Stomach (tissue), 9 donors: ENCODE measurements around the gene MEGF10. TPM values are rescaled to one million over a fixed set of nuclear protein-coding genes. Genes with fewer than 3 reads are reported as not detected.
"Not testable (repeated sequence)": the region's sequence is repeated elsewhere in the genome, so short reads cannot be mapped to it uniquely, and the experiment has no call there.

Experiments
- DNase-seq, 2 donors: peaks; one replicate each; pipeline versions ENCODE4 v3.0.0 to v3.0.0-alpha.2; 2013 to 2019
- H3K27ac ChIP-seq, 5 donors: fragments of 200-600 bp in 4 of 5; sonication (generic) in 4 of 5; one replicate each; pipeline ENCODE4 v1.5.1; 2013 to 2019; ENCODE audit warnings: mild to moderate bottlenecking in 1 of 5, moderate library complexity in 1 of 5
- H3K27me3 ChIP-seq, 3 donors: fragments of 200-600 bp; sonication (generic); one replicate each; pipeline ENCODE4 v1.5.1; 2017 to 2019; ENCODE audit warnings: mixed run types in 1 of 3
- H3K36me3 ChIP-seq, 4 donors: fragments of 200-600 bp; sonication (generic); 1 replicate in 3 of 4; 2 replicates in 1 of 4; pipeline ENCODE4 v1.5.1; 2016 to 2019
- H3K4me1 ChIP-seq, 4 donors: fragments of 200-600 bp; sonication (generic); one replicate each; pipeline ENCODE4 v1.5.1; 2016 to 2019
- H3K4me3 ChIP-seq, 4 donors: fragments of 200-600 bp; sonication (generic) in 3 of 4; one replicate each; pipeline ENCODE4 v1.5.1; 2016 to 2019; ENCODE audit warnings: mild to moderate bottlenecking in 1 of 4
- H3K9me3 ChIP-seq, 4 donors: fragments of 200-600 bp; sonication (generic); one replicate each; pipeline ENCODE4 v1.5.1; 2016 to 2019
- EP300 ChIP-seq: sonication (generic); formaldehyde crosslinking; IDR thresholded peaks from one replicate; pipeline ENCODE4 v1.6.1; 2017; ENCODE audit warnings: antibody characterized with exemption
- POLR2A ChIP-seq, 4 donors: fragments of 450-650 bp; IDR thresholded peaks; one replicate each; pipeline ENCODE4 v1.6.1; 2016; ENCODE audit warnings: antibody characterized with exemption in 4 of 4, control low read depth in 2 of 4, mild to moderate bottlenecking in 1 of 4, moderate library complexity in 1 of 4
- POLR2AphosphoS5 ChIP-seq, 3 donors: sonication (generic); formaldehyde crosslinking; IDR thresholded peaks; one replicate each; pipeline ENCODE4 v1.6.1; 2016; ENCODE audit warnings: antibody characterized with exemption in 3 of 3
- WGBS, 5 donors: extraction: QIAGEN DNeasy Blood & Tissue Kit in 3 of 5; methylation state at CpG; one replicate each; pipeline versions ENCODE4 v1.1.5 to v1.1.7; 2013 to 2018; 5-methylcytosine and 5-hydroxymethylcytosine counted together
- intact Hi-C: fragments of 100-400 bp; cut with DNase I; formaldehyde crosslinking; loops from one replicate; pipeline ENCODE4 v1.15.1; 2023; ENCODE audit warnings: low total_unique reads
- polyA plus RNA-seq, 3 donors: library from polyadenylated mRNA; stranded (reverse); fragments of 200-250 nt; gene quantifications; one replicate each; pipeline ENCODE4 v1.2.3, GENCODE V29; 2013
- total RNA-seq, 5 donors: library from RNA; depleted of rRNA; stranded (reverse); fragments of >200 nt; gene quantifications; one replicate each; pipeline versions ENCODE4 v1.1.0 to v1.2.3, GENCODE V29; 2014 to 2016
- TF ChIP-seq, protein P1 (sequence below), 7 experiments: fragments of 450-650 bp in 4 of 7; fragments of 200-600 bp in 3 of 7; sonication (generic) in 3 of 7; IDR thresholded peaks; one replicate each; pipeline ENCODE4 v1.5.1; 2016 to 2019; ENCODE audit warnings: antibody characterized with exemption in 7 of 7, control low read depth in 2 of 7, mild to moderate bottlenecking in 1 of 7
- donor health status: healthy with polysubstance abuse.
- donor health status: Bipolar disorder and iron deficiency.
- donor health status: healthy.

Gene MEGF10
- total and polyA plus RNA-seq, 8 donors = under 0.01 to 2.0 (median 0.05) TPM; not detected in 5

DNA sequence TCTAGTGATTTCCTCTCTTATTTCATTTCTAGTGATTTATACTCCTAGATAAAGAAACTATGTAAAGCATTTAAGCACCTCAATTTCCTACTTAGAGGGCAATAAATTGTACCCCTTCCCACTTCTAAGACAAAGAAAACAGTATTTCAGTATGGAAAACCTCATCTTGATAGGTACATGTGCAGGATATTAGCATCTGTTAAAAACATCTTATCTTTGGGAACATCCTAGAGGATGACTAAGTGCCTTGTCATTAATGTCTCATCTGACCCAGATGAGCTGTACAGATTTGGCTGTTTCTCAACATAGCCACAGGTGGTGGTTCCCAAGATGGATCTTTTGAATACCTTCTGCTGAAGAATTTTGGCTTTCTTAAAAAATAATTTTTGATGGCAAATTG lies 5.7 kb downstream of the MEGF10 start:
- Histone ChIP-seq H3K27ac (no peak overlapping the region), H3K4me1 (no peaks in the 10 kb centered on the region), H3K9me3 (no peaks in the 10 kb centered on the region), H3K27me3 (peaks cover 0 to 26% (median 2%) of the 10 kb centered on the region in 3 donors), H3K4me3 (no peak overlapping the region), H3K36me3 (no peaks in the 10 kb centered on the region)
- no peak for TF ChIP-seq EP300
- intact Hi-C loops = no loop called here
- no peak for DNase-seq

DNA sequence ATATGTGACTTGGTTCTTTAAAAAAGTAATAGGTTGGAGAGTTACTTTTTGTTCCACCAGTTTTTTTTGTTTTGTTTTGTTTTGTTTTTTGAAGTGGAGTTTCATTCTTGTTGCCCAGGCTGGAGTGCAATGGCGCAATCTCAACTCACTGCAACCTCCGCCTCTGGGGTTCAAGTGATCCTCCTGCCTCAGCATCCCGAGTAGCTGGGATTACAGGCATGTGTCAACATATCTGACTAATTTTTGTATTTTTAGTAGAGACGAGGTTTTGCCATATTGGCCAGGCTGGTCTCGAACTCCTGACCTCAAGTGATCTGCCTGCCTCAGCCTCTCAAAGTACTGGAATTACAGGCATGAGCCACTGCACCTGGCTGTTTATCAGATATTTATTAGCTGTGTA lies 6.3 kb downstream of the MEGF10 start:
- H3K36me3 ChIP-seq, DNase-seq, H3K27ac ChIP-seq, H3K9me3 ChIP-seq, H3K4me3 ChIP-seq, H3K4me1 ChIP-seq, intact Hi-C loops: not testable (repeated sequence)
- peaks cover 0 to 21% (median 0%) of the 10 kb centered on the region in 3 donors for H3K27me3 ChIP-seq
- 76 to 89% (median 82%) methylated on average over 5 of the region's 5 CpGs for WGBS, 5 donors

DNA sequence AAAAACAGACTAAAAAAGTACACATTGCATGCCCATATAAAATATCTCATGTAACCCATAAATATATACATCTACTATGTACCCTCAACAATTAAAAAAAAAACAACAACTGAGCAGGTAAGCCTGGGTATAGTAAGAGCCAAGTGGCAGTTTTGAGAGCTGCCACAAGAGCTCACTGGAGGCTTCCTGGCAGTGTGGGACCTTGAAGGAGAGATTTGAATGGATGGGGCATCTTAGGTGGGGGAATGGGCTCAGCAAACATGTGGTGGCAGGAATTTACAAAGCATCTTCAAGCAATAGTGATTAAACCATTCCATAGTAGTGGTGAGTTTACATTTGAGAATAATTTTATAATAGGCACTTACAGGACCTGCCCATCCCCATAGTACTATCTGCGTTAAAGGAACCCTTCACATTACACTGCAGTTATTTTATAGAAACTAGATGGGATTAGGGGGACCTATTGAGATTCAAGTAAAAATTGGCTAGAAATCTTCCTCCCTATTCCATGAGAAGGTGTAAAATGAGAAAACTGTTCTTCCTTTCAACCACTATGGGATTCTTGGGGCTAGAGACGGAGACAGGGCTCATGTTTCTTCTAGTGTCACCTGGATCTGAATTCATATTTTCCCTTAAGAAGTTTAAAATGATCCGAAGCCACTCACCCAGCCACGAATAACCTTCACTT lies 6.9 kb downstream of the MEGF10 start:
- 75 to 96% (median 86%) methylated on average over 4 of the region's 4 CpGs for WGBS, 5 donors
- H3K27me3 ChIP-seq = peaks cover 0 to 15% (median 0%) of the 10 kb centered on the region in 3 donors
- H3K27ac ChIP-seq = no peak overlapping the region
- H3K4me3 ChIP-seq = no peak overlapping the region
- no peak for DNase-seq
- no peaks in the 10 kb centered on the region for H3K36me3 ChIP-seq
- intact Hi-C loops = no loop called here
- no peak for TF ChIP-seq POLR2AphosphoS5 (IDR thresholded peaks at IDR 0.05)
- H3K4me1 ChIP-seq = no peaks in the 10 kb centered on the region
- H3K9me3 ChIP-seq = no peaks in the 10 kb centered on the region

DNA sequence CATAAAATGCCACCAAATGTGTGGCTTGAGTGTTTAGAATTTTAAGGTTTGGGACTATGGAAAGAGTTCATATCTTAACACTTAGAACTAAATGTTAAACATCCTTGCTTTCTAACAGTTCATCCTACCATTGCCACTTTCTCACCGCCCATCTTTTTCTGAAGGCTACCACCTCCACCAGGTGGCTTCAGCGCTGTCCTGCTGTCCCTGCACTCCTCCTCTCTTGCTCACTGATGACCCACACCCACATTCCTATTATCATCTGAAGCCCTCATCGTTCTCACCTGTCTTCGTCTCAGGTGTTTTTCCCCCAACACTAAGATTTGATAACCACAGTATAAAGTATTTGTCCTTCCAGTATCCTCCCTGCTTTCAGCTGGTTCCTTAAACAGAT lies 7.4 kb downstream of the MEGF10 start:
- H3K4me1 ChIP-seq = no peaks in the 10 kb centered on the region
- no peak overlapping the region for H3K27ac ChIP-seq
- WGBS, 5 donors = 76 to 87% (median 79%) methylated on average over 4 of the region's 4 CpGs
- intact Hi-C loops = no loop called here
- TF ChIP-seq POLR2AphosphoS5 (IDR thresholded peaks at IDR 0.05) = no peak
- H3K9me3 ChIP-seq = no peaks in the 10 kb centered on the region
- H3K4me3 ChIP-seq = no peak overlapping the region
- DNase-seq = no peak
- peaks cover 0 to 9% (median 0%) of the 10 kb centered on the region in 3 donors for H3K27me3 ChIP-seq
- H3K36me3 ChIP-seq = no peaks in the 10 kb centered on the region

DNA sequence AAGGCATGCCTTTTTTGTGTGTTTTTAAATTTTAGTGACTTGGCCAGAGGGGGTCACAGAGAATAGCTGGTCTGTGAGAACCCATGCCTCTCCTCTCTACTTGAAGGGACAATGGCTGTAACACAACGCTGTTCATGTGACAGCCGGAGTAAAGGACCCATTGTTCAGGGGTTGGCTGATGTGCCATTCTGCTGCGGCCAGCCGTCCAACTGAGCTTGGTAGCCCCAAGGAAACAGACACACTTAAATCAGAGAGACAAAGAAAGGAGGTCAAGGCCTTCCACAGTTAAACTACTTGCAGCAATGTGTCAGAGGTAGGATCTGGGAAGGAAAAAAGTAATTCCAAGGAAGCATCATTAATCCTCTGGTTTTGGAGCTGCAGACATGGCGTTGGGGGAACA lies 8.1 kb downstream of the MEGF10 start:
- no peak overlapping the region for H3K27ac ChIP-seq
- 80 to 89% (median 86%) methylated on average over 5 of the region's 5 CpGs for WGBS, 5 donors
- intact Hi-C loops = no loop called here

DNA sequence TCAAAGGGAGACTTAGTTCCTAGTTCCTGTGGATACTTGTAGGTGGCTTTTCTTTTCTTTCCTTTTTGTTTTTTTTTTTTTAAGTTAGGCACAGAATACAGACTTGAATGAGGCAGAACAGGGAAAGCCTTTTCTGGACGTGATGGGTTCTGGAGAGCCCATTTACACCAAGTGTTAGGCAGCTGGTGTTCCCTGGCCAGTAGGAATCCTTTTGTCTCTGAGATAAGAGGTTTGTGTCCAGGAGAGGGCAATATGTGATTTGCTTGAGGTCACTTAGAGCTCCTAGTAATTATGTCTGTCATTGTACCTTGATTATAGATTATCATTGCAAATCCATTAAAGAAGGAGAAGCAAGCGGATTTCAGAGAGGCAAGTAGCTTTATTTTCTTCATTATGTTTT lies 9.1 kb downstream of the MEGF10 start:
- Histone ChIP-seq H3K9me3 (no peaks in the 10 kb centered on the region), H3K4me3 (no peak overlapping the region), H3K27ac (no peak overlapping the region), H3K27me3 (no peaks in the 10 kb centered on the region), H3K4me1 (no peaks in the 10 kb centered on the region), H3K36me3 (no peaks in the 10 kb centered on the region)
- 55 to 73% (median 69%) methylated on average over 2 of the region's 2 CpGs for WGBS, 5 donors
- intact Hi-C loops = no loop called here
- no peak for DNase-seq
- TF ChIP-seq POLR2AphosphoS5 (IDR thresholded peaks at IDR 0.05) (no peak), POLR2A (IDR thresholded peaks at IDR 0.05) (no peak), EP300 (no peak)
- TF ChIP-seq, protein P1, sequence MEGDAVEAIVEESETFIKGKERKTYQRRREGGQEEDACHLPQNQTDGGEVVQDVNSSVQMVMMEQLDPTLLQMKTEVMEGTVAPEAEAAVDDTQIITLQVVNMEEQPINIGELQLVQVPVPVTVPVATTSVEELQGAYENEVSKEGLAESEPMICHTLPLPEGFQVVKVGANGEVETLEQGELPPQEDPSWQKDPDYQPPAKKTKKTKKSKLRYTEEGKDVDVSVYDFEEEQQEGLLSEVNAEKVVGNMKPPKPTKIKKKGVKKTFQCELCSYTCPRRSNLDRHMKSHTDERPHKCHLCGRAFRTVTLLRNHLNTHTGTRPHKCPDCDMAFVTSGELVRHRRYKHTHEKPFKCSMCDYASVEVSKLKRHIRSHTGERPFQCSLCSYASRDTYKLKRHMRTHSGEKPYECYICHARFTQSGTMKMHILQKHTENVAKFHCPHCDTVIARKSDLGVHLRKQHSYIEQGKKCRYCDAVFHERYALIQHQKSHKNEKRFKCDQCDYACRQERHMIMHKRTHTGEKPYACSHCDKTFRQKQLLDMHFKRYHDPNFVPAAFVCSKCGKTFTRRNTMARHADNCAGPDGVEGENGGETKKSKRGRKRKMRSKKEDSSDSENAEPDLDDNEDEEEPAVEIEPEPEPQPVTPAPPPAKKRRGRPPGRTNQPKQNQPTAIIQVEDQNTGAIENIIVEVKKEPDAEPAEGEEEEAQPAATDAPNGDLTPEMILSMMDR (IDR thresholded peaks at IDR 0.05) = no peak

More for the DNA sequence above, 8.1 kb downstream of the MEGF10 start:
- Histone ChIP-seq H3K4me1 (no peaks in the 10 kb centered on the region), H3K27me3 (peaks cover 0 to 3% (median 0%) of the 10 kb centered on the region in 3 donors), H3K36me3 (no peaks in the 10 kb centered on the region), H3K4me3 (no peak overlapping the region), H3K9me3 (no peaks in the 10 kb centered on the region)
- no peak for TF ChIP-seq POLR2A (IDR thresholded peaks at IDR 0.05)
- no peak for TF ChIP-seq POLR2AphosphoS5 (IDR thresholded peaks at IDR 0.05)
- TF ChIP-seq, protein P1 (IDR thresholded peaks at IDR 0.05) = no peak
- TF ChIP-seq EP300 = no peak
- no peak for DNase-seq
